GM18861 (cell line): ENCODE data around the gene ARL6IP4.
"Not testable (repeated sequence)": the region's sequence is repeated elsewhere in the genome, so short reads cannot be mapped to it uniquely, and the experiment has no call there.

Experiments used
- ATAC-seq: cut with Tn5 transposase; IDR thresholded peaks from one replicate; pipeline ENCODE4 v1.9.1; 2021; ENCODE audit not compliant: unreplicated experiment

Gene ARL6IP4

DNA sequence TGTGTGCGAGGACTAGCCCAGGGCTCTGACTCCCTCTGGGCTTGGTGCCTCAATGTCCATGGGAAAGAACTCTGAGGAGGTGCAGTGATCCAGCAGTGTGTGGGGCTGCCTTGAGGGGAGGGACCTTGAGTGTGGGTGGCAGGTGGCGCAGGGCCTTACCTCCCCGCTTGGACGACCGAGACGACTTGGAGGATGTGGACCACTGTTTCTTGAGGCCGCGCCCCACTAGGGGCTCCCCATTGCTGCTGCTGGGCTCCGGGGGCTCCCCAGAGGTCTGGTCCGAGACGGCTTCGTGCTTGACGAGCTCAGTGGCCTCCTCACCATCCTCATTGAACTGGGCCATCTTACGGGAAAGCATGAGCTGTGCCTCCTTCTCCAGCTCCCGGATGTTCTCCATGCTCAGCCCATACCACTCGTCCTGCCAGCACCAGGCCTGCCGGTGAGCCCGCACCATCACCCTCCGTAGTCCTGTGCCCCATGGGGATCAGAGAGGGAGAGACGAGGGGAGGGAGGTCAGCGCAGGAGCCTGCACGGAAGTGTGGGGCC is 24.7 kb downstream of the ARL6IP4 start:
- ATAC-seq, result no peak

DNA sequence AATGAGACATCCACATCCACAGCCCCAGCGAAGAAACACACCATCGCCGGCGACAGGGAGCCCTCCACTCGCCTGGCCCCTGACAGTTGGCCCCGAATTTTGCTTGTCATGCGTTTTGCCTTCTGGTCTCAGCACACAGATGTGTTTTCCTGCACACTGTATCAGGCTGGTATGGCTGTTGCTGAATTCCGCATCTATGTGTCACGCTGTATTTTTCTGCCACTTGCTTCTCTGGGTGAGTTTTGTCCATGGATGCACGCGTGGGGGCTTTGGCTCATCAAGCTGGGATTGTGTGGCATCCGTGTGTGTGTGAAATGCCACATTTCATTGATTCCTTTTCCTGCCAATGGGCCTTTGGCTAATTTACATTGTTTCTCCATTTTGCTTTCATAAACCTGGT is 26.5 kb downstream of the ARL6IP4 start:
- ATAC-seq, result no peak

GRCh38 chr12:123010110-123010509 is 29.6 kb downstream of the ARL6IP4 start:
- no peak for ATAC-seq

- no peak for ATAC-seq
Measured at GRCh38 chr12:123010681-123011080, 30.2 kb downstream of the ARL6IP4 start.

- ATAC-seq, result no peak
Measured at GRCh38 chr12:123011701-123012100, 31.2 kb downstream of the ARL6IP4 start.

GRCh38 chr12:123013185-123014095 is 33.0 kb downstream of the ARL6IP4 start:
- no peak for ATAC-seq

- ATAC-seq, result not testable (repeated sequence)
Measured at GRCh38 chr12:123014473-123014872, 34.0 kb downstream of the ARL6IP4 start.

DNA sequence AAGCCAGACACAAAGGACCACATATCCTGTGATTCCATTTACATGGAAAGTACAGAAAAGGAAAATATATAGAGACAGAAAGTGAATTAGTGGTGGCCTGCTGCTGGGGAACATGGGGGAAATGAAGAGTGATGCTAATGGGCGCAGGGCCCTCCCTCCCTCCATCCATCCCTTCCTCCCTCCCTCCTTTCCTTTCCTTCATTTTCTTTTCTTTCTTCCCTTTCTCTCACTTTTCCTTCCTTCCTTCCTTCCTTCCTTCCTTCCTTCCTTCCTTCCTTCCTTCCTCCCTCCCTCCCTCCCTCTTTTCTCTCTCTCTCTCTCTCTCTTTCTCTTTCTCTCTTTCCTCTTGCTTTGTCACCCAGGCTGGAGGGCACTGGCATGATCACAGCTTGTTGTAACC is 37.3 kb downstream of the ARL6IP4 start:
- ATAC-seq, result no peak

DNA sequence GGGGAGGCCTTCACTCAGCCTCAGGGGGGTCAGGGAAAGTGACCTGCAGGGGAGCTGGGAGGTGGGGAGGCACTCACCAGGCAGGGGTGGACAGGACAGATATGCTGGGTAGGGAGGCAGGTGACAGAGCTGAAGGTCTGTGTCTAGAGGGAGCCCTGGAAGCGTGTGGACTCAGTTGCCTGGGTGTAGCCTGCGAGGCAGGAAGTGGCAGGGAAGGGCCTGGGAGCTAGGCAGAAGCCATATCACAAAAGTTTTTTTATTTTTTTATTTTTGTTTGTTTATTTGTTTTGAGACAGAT is 39.3 kb downstream of the ARL6IP4 start:
- no peak for ATAC-seq

GRCh38 chr12:123021688-123022604 is 41.5 kb downstream of the ARL6IP4 start:
- no peak for ATAC-seq

DNA sequence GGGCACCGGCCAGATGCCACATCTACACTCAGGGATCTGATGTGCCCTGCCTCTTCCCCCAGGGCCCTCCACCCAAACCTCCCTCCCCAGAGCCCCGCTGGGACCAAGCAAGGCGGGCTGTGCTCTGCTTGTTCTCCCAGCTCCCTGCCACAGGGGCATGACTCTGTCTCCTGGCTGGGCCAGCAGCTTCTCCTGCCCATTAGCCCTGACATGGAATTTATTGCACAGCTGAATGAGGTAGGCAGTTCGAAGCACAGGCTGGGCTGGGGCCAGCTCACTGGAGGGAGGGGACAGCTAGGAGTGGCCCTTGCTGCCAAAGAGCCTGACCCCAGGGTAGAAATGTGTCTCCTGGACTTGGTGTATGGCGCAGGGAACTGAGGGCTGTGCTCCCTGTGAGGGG is 42.4 kb downstream of the ARL6IP4 start:
- no peak for ATAC-seq

GRCh38 chr12:123024819-123025391 is 44.4 kb downstream of the ARL6IP4 start:
- ATAC-seq, result no peak

DNA sequence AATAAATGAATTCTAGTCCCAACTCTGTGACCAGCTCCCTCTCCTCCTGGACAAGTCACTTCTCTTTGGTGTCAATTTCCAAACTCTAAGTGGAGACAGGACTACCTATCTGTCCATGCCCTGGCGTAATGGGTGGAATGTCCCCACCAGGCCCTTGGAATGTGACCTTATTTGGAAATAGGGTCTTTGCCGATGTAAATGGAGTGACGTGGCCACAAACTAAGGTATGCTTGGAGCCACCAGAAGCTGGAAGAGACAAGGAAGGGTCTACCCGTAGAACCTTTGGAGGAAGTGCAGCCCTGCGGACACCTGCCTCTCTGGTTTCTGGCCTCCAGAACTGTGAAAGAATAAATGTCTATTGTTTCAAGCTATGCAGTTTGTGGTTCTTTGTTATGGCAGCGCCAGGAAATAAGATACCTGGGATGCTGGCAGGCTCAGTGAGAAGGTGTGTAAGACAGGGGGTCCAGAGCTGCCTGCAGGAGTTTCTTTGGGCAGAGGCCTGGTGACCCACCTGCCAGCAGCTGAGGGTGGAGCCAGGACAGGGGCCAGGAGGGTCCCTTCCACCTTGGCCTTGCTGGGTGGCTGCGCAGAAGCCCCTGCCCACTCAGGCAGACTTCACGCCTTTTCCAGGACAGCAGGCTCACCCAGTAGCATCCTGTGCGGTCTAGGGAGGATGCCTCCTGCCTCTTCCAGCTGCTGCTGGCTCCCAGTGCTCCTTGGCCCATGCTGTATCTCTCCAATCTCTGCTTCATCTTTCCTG is 45.8 kb downstream of the ARL6IP4 start:
- ATAC-seq, result no peak

GRCh38 chr12:123027726-123028445 is 47.4 kb downstream of the ARL6IP4 start:
- ATAC-seq, result no peak

DNA sequence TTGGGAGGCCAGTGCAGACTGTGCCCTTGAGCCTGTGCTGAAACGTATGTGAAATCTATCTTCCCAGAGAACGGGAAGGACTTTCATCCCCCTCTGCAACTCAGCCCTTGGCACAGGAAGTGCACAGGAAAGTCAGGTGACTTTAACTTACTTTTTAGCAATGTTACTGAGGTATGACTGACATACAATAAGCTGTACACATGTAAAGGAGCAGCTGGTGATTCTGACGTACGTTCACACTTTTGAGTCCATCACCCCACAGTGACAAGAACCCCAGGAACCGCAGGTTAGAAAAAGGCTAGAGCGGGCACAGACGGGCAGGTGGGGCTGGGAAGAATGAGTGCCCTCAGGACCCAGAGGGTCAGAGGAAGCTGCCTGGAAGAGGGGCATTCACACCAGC is 48.0 kb downstream of the ARL6IP4 start:
- no peak for ATAC-seq

- no peak for ATAC-seq
Measured at GRCh38 chr12:123029550-123029949, 49.1 kb downstream of the ARL6IP4 start.

- ATAC-seq, result no peak
Measured at GRCh38 chr12:123030686-123031085, 50.2 kb downstream of the ARL6IP4 start.

GRCh38 chr12:123031171-123031845 is 50.8 kb downstream of the ARL6IP4 start:
- no peak for ATAC-seq
